Naive B cell (primary cell): ENCODE measurements around the gene FAR2. TPM values are rescaled to one million over a fixed set of nuclear protein-coding genes. Genes with fewer than 3 reads are reported as not detected.
"Not testable (repeated sequence)": the region's sequence is repeated elsewhere in the genome, so short reads cannot be mapped to it uniquely, and the experiment has no call there.

ENCODE experiments used
- ATAC-seq, 2 donors: fragments of 150-1000 bp; cut with Tn5 transposase; 2 replicates each; pipeline ENCODE4 v1.10.0; 2021; ENCODE audit warnings: low read depth in 2 of 2, mild to moderate bottlenecking in 2 of 2, moderate library complexity in 2 of 2
- DNase-seq: peaks from one replicate; pipeline ENCODE4 v3.0.0; 2022
- H3K27ac Mint-ChIP-seq, 6 donors: one replicate each; pipeline ENCODE4 v1.8.0; 2020 to 2022; ENCODE audit warnings: mild to moderate bottlenecking in 6 of 6, mixed read lengths in 6 of 6, moderate library complexity in 5 of 6, inconsistent platforms in 2 of 6
- H3K27me3 Mint-ChIP-seq, 3 donors: one replicate each; pipeline ENCODE4 v1.8.0; 2021 to 2022; ENCODE audit warnings: mixed read lengths in 3 of 3, mild to moderate bottlenecking in 1 of 3
- H3K36me3 Mint-ChIP-seq, 2 donors: one replicate each; pipeline ENCODE4 v1.8.0; 2020 to 2022; ENCODE audit warnings: mixed read lengths in 2 of 2, inconsistent platforms in 1 of 2, mild to moderate bottlenecking in 1 of 2
- H3K4me1 Mint-ChIP-seq, 3 donors: one replicate each; pipeline ENCODE4 v1.8.0; 2020 to 2022; ENCODE audit warnings: mixed read lengths in 3 of 3, inconsistent platforms in 1 of 3, mild to moderate bottlenecking in 1 of 3, moderate library complexity in 1 of 3
- H3K4me3 Mint-ChIP-seq, 8 donors: one replicate each; pipeline ENCODE4 v1.8.0; 2020 to 2022; ENCODE audit warnings: mild to moderate bottlenecking in 8 of 8, mixed read lengths in 8 of 8, moderate library complexity in 8 of 8, inconsistent platforms in 2 of 8
- H3K9me3 Mint-ChIP-seq, 7 donors: one replicate each; pipeline ENCODE4 v1.8.0; 2020 to 2022; ENCODE audit warnings: mixed read lengths in 7 of 7, mild to moderate bottlenecking in 5 of 7, inconsistent platforms in 2 of 7, moderate library complexity in 1 of 7
- polyA plus RNA-seq, 6 donors: library from polyadenylated mRNA; unstranded; fragments of 300-500 nt; fragmentation: Illumina TruSeq; gene quantifications; one replicate each; pipeline ENCODE4 v1.2.3, GENCODE V29; 2021; ENCODE audit warnings: low read depth in 6 of 6

Gene FAR2
- polyA plus RNA-seq, 6 donors from 2014 or later: 0.23 to 1.0 (median 0.81) TPM; not detected in 2

DNA sequence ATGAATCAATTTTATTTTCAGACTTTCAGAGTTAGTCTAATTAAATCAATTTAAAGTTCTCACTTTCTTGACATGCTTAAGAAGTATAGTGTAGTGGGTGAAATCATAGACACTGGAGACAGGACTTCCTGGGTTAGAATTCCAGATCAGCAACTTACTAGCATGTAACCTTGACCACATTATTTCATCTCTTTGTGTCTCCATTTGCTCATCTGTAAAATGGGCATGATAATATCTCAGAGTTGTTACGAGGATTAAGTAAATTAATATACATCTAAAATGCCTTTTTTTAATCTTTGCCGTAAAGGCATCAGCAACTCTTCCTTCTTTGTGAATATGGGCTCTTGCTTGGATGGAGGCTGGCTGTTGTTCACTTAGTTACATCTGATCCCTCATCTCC lies 233.2 kb downstream of the FAR2 start:
- peak overlapping the region in 3 of 6 donors; percentile 82 to 99 (median 97) for H3K27ac Mint-ChIP-seq
- DNase-seq (no peak), ATAC-seq (no peak)
- peak overlapping the region in 5 of 8 donors; percentile 36 to 99 (median 93) for H3K4me3 Mint-ChIP-seq
- H3K4me1 Mint-ChIP-seq: peaks cover 15 to 29% (median 26%) of the 10 kb centered on the region in 3 donors
- no peaks in the 10 kb centered on the region for H3K36me3 Mint-ChIP-seq
- peaks cover 4 to 13% (median 5%) of the 10 kb centered on the region in 3 donors for H3K27me3 Mint-ChIP-seq
- H3K9me3 Mint-ChIP-seq: no peaks in the 10 kb centered on the region

DNA sequence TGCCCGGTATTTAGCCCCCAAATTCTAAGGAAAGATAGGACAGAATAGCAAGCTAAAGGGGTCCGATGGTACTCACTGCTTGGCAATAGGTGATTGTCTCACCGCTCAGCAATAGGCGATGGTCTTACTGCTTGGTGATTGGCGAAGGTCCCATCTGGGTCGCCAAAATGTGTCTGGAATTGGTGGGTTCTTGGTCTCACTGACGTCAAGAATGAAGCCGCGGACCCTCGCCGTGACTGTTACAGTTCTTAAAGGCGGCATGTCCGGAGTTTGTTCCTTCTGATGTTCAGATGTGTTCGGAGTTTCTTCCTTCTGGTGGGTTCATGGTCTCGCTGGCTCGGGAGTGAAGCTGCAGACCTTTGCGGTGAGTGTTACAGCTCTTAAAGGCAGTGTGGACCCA lies 236.1 kb downstream of the FAR2 start:
- not testable (repeated sequence) for H3K36me3 Mint-ChIP-seq, H3K4me3 Mint-ChIP-seq, H3K27ac Mint-ChIP-seq, ATAC-seq, DNase-seq, H3K9me3 Mint-ChIP-seq
- Mint-ChIP-seq H3K27me3 (peaks cover 5 to 13% (median 9%) of the 10 kb centered on the region in 3 donors), H3K4me1 (peaks cover 4 to 13% (median 12%) of the 10 kb centered on the region in 3 donors)

Other genes with a start within 250 kb of the FAR2 start
- 10 to 100 TPM; 37.7 to 71.2 (median 60.5) TPM for gene ERGIC2, start 231.9 kb downstream of the FAR2 start, polyA plus RNA-seq